Tibial nerve (tissue), 4 donors: ENCODE data around the gene RPL36AL. TPM values are rescaled to one million over a fixed set of nuclear protein-coding genes. Genes with fewer than 3 reads are reported as not detected.

ENCODE experiments used
- DNase-seq, 2 donors: peaks; one replicate each; pipeline ENCODE4 v3.0.0-alpha.2; 2019; ENCODE audit warnings: low spot score in 2 of 2
- H3K27ac ChIP-seq, 4 donors: fragments of 200-600 bp; sonication (generic) in 3 of 4; one replicate each; pipeline ENCODE4 v1.5.1; 2017 to 2019; ENCODE audit warnings: mild to moderate bottlenecking in 1 of 4
- H3K27me3 ChIP-seq, 2 donors: fragments of 200-600 bp; sonication (generic) in 1 of 2; one replicate each; pipeline versions ENCODE4 v1.5.1 to v1.6.0; 2017 to 2019
- H3K36me3 ChIP-seq, 3 donors: fragments of 200-600 bp; sonication (generic); one replicate each; pipeline ENCODE4 v1.5.1; 2018 to 2019
- H3K4me1 ChIP-seq, 4 donors: fragments of 200-600 bp; sonication (generic) in 3 of 4; one replicate each; pipeline ENCODE4 v1.5.1; 2017 to 2019
- H3K4me3 ChIP-seq, 4 donors: fragments of 200-600 bp; sonication (generic) in 3 of 4; one replicate each; pipeline ENCODE4 v1.5.1; 2017 to 2019; ENCODE audit warnings: mild to moderate bottlenecking in 1 of 4, moderate library complexity in 1 of 4
- H3K9me3 ChIP-seq, 4 donors: fragments of 200-600 bp; sonication (generic) in 3 of 4; one replicate each; pipeline ENCODE4 v1.5.1; 2017 to 2019
- CTCF ChIP-seq, 5 experiments: fragments of 200-600 bp in 3 of 5; fragments of 450-650 bp in 2 of 5; sonication (generic) in 3 of 5; IDR thresholded peaks; one replicate each; pipeline ENCODE4 v1.5.1; 2016 to 2019; ENCODE audit warnings: antibody characterized with exemption in 5 of 5, mild to moderate bottlenecking in 3 of 5, moderate library complexity in 2 of 5
- EP300 ChIP-seq, 2 donors: sonication (generic); formaldehyde crosslinking; IDR thresholded peaks; one replicate each; pipeline ENCODE4 v1.6.1; 2017; ENCODE audit warnings: antibody characterized with exemption in 2 of 2, mild to moderate bottlenecking in 1 of 2
- POLR2A ChIP-seq, 2 donors: fragments of 450-650 bp; IDR thresholded peaks; one replicate each; pipeline ENCODE4 v1.6.1; 2017; ENCODE audit warnings: antibody characterized with exemption in 2 of 2, mild to moderate bottlenecking in 2 of 2, moderate library complexity in 2 of 2
- WGBS, 2 donors: methylation state at CpG; one replicate each; pipeline ENCODE4 v1.1.5; 2018; 5-methylcytosine and 5-hydroxymethylcytosine counted together
- total RNA-seq, 4 donors: library from RNA; depleted of rRNA; stranded (reverse); fragments of >200 nt; gene quantifications; one replicate each; pipeline ENCODE4 v1.1.0, GENCODE V29; 2016

The RPL36AL gene
- total RNA-seq, 4 donors from 2014 or later: 132 to 206 (median 151) TPM

GRCh38 chr14:49598485-49599300 lies 21.7 kb downstream of the RPL36AL start, which contains the start of gene LRR1:
TSS of gene LRR1 (plus strand) at chr14:49598940. CDS start at chr14:49599021, 81 bp downstream.
- 0% methylated on average over 8 to 60 of the region's 77 CpGs for WGBS, 2 donors
- peak; percentile 73 to 83 for DNase-seq
- no peaks in the 10 kb centered on the region for H3K36me3 ChIP-seq
- peak within 1 kb of the TSS; percentile 91 to 95 (median 92) for H3K27ac ChIP-seq
- peak within 1 kb of the TSS; percentile 59 to 96 (median 80) for H3K4me3 ChIP-seq
- no peaks in the 10 kb centered on the region for H3K9me3 ChIP-seq
- H3K4me1 ChIP-seq: peaks cover 0 to 33% (median 7%) of the 10 kb centered on the region in 4 donors
- TF ChIP-seq EP300 (IDR thresholded peaks at IDR 0.05) (peak in 1 of 2 donors; percentile 80), POLR2A (IDR thresholded peaks at IDR 0.05) (peak; percentile 12 to 52), CTCF (IDR thresholded peaks at IDR 0.05) (peak in 1 of 5 experiments; percentile 35)
- H3K27me3 ChIP-seq: no peaks in the 10 kb centered on the region

GRCh38 chr14:49598189-49598484 lies 22.3 kb downstream of the RPL36AL start:
- DNase-seq: no peak
- Histone ChIP-seq H3K27me3 (no peaks in the 10 kb centered on the region), H3K4me1 (peaks cover 0 to 35% (median 7%) of the 10 kb centered on the region in 4 donors), H3K4me3 (peak overlapping the region; percentile 59 to 96 (median 80)), H3K36me3 (no peaks in the 10 kb centered on the region), H3K27ac (peak overlapping the region; percentile 91 to 95 (median 92)), H3K9me3 (no peaks in the 10 kb centered on the region)
- TF ChIP-seq EP300 (IDR thresholded peaks at IDR 0.05) (no peak), CTCF (IDR thresholded peaks at IDR 0.05) (no peak), POLR2A (IDR thresholded peaks at IDR 0.05) (no peak)
- 0 to 1% methylated on average over 15 of the region's 15 CpGs for WGBS, 2 donors

GRCh38 chr14:49594347-49595091 lies 25.9 kb downstream of the RPL36AL start:
- Histone ChIP-seq H3K36me3 (no peaks in the 10 kb centered on the region), H3K4me1 (peaks cover 0 to 28% (median 7%) of the 10 kb centered on the region in 4 donors), H3K4me3 (no peak overlapping the region), H3K27me3 (no peaks in the 10 kb centered on the region), H3K9me3 (no peaks in the 10 kb centered on the region), H3K27ac (peak overlapping the region in 3 of 4 donors; percentile 26 to 43 (median 27))
- 19 to 24% methylated on average over 4 of the region's 4 CpGs for WGBS, 2 donors
- no peak for DNase-seq
- TF ChIP-seq EP300 (IDR thresholded peaks at IDR 0.05): no peak
- TF ChIP-seq POLR2A (IDR thresholded peaks at IDR 0.05): no peak
- no peak for TF ChIP-seq CTCF (IDR thresholded peaks at IDR 0.05)

GRCh38 chr14:49593016-49593415 lies 27.4 kb downstream of the RPL36AL start:
- TF ChIP-seq EP300 (IDR thresholded peaks at IDR 0.05): no peak
- TF ChIP-seq CTCF (IDR thresholded peaks at IDR 0.05): no peak
- TF ChIP-seq POLR2A (IDR thresholded peaks at IDR 0.05): no peak
- 57 to 58% methylated on average over 3 of the region's 3 CpGs for WGBS, 2 donors
- no peaks in the 10 kb centered on the region for H3K9me3 ChIP-seq

More at GRCh38 chr14:49593016-49593415, 27.4 kb downstream of the RPL36AL start:
- Histone ChIP-seq H3K4me3 (no peak overlapping the region), H3K27ac (peak overlapping the region in 2 of 4 donors; percentile 4 to 30), H3K27me3 (no peaks in the 10 kb centered on the region), H3K4me1 (peaks cover 0 to 28% (median 7%) of the 10 kb centered on the region in 4 donors), H3K36me3 (no peaks in the 10 kb centered on the region)
- no peak for DNase-seq
